HEK293 (cell line): ENCODE results near the gene GABBR2.

Experiments used
- CTCF ChIA-PET: fragments of 350-600 bp; formaldehyde crosslinking; extraction: SDS; loops from one replicate; lab custom pipeline; 2021; ENCODE audit warnings: antibody characterized with exemption; lab: Yijun Ruan, JAX
- POLR2A ChIA-PET: fragments of 300-600 bp; formaldehyde crosslinking; extraction: SDS; loops from one replicate; lab custom pipeline; 2020; ENCODE audit warnings: antibody characterized with exemption, inconsistent platforms; lab: Yijun Ruan, JAX
- H3K27ac ChIP-seq: fragments of 200-500 bp; sonication (Bioruptor generic); 2 replicates; pipeline ENCODE4 v1.5.1; 2014; ENCODE audit warnings: low read depth, low read length, control low read depth, inconsistent platforms; ENCODE audit errors: extremely low read depth
- H3K36me3 ChIP-seq, 2 experiments: fragments of 200-500 bp in 1 of 2; sonication (Bioruptor generic) in 1 of 2; 1 replicate in 1 of 2; 2 replicates in 1 of 2; pipeline ENCODE4 v1.5.1; 2014 to 2017; ENCODE audit warnings: inconsistent platforms in 2 of 2, low read length in 2 of 2; ENCODE audit not compliant: control insufficient read depth in 2 of 2, insufficient read depth in 1 of 2
- H3K4me1 ChIP-seq: fragments of 200-500 bp; sonication (Bioruptor generic); 2 replicates; pipeline ENCODE4 v1.5.1; 2014; ENCODE audit warnings: mild to moderate bottlenecking, low read length, inconsistent platforms; ENCODE audit not compliant: control insufficient read depth, insufficient read depth
- H3K4me3 ChIP-seq: 2 replicates; pipeline ENCODE4 v1.5.1; 2011; ENCODE audit warnings: low read depth, mild to moderate bottlenecking, control low read depth, low read length, moderate library complexity
- H3K9me3 ChIP-seq: fragments of 200-500 bp; sonication (Bioruptor generic); 2 replicates; pipeline ENCODE4 v1.5.1; 2014; ENCODE audit warnings: low read depth, low read length, inconsistent platforms; ENCODE audit not compliant: control insufficient read depth, insufficient read depth
- EGR2 ChIP-seq: fragments of 450-650 bp; formaldehyde crosslinking; IDR thresholded peaks from 2 replicates; pipeline ENCODE4 v1.5.1; 2016; ENCODE audit warnings: low read depth, missing biosample characterization, missing genetic modification characterization
- SCRT2 ChIP-seq: fragments of 450-650 bp; formaldehyde crosslinking; IDR thresholded peaks from 2 replicates; pipeline ENCODE4 v1.5.1; 2016; ENCODE audit warnings: missing biosample characterization, missing genetic modification characterization
- ZBTB48 ChIP-seq: fragments of 450-650 bp; formaldehyde crosslinking; IDR thresholded peaks from 2 replicates; pipeline ENCODE4 v1.5.1; 2016; ENCODE audit warnings: missing biosample characterization, missing genetic modification characterization
- ZNF10 ChIP-seq: fragments of 450-650 bp; formaldehyde crosslinking; IDR thresholded peaks from 2 replicates; pipeline ENCODE4 v1.5.1; 2017; ENCODE audit warnings: missing biosample characterization, missing genetic modification characterization
- ZNF132 ChIP-seq: fragments of 450-650 bp; formaldehyde crosslinking; IDR thresholded peaks from 2 replicates; pipeline ENCODE4 v1.5.1; 2017; ENCODE audit warnings: missing biosample characterization, missing genetic modification characterization, borderline replicate concordance
- ZNF529 ChIP-seq: fragments of 450-650 bp; formaldehyde crosslinking; IDR thresholded peaks from 2 replicates; pipeline ENCODE4 v1.5.1; 2017; ENCODE audit warnings: missing genetic modification characterization, missing biosample characterization; ENCODE audit not compliant: insufficient replicate concordance
- ZNF677 ChIP-seq: fragments of 450-650 bp; IDR thresholded peaks from 2 replicates; pipeline ENCODE4 v1.5.0; 2018; ENCODE audit warnings: missing biosample characterization, mild to moderate bottlenecking, missing genetic modification characterization, moderate library complexity
- TF ChIP-seq, protein P1 (sequence below): fragments of 450-650 bp; formaldehyde crosslinking; IDR thresholded peaks from 2 replicates; pipeline ENCODE4 v1.5.1; 2016; ENCODE audit warnings: missing biosample characterization, missing genetic modification characterization, low read depth
- TF ChIP-seq, protein P2 (sequence below): fragments of 450-650 bp; formaldehyde crosslinking; IDR thresholded peaks from 2 replicates; pipeline ENCODE4 v1.5.1; 2016; ENCODE audit warnings: missing biosample characterization, missing genetic modification characterization
- TF ChIP-seq, protein P3 (sequence below): fragments of 450-650 bp; formaldehyde crosslinking; IDR thresholded peaks from 2 replicates; pipeline ENCODE4 v1.5.1; 2017; ENCODE audit warnings: missing biosample characterization, missing genetic modification characterization
- TF ChIP-seq, protein P4 (sequence below): sonication (generic); formaldehyde crosslinking; IDR thresholded peaks from 2 replicates; pipeline ENCODE4 v1.8.1; 2022; ENCODE audit warnings: mild to moderate bottlenecking, moderate library complexity, missing genetic modification reagents
- TF ChIP-seq, protein P5 (sequence below): fragments of 450-650 bp; formaldehyde crosslinking; IDR thresholded peaks from 2 replicates; pipeline ENCODE4 v1.5.1; 2016; ENCODE audit warnings: missing biosample characterization, missing genetic modification characterization
- TF ChIP-seq, protein P6 (sequence below): fragments of 450-650 bp; formaldehyde crosslinking; IDR thresholded peaks from 2 replicates; pipeline ENCODE4 v1.5.1; 2016; ENCODE audit warnings: missing biosample characterization, missing genetic modification characterization

The GABBR2 gene

DNA sequence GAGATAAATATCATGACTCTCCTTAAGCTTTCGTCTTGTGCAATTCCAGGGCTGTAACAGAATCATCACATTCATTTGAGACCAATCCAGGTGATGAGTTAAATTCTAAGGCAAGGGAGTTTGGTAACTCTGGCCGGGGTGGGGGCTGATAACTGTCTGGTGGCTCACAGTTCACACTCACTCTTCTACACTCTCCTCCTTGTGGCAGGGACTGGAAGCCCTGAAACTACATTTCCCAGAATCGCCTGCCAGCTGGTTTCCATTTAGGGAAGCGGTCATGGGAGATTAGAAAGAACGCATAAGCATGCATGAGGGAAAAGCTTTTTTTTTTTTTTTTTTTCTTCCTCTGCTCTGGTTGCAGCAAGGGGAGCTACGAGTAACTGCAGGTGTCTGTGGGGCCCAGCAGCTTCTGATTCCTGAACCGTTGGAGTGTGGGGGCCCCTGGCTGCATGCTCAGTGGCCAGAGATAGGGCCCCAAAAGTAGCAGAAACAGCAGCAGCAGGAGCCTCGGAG lies 298.5 kb downstream of the GABBR2 start:
- ChIA-PET POLR2A (no interaction called here), CTCF (interaction anchor here (0.5 to 1.6 kb wide), 4 partner anchors 67 to 376 kb away, joined by 3 to 5 read pairs (median 4); no protein-coding TSS in a partner anchor)
- no peak overlapping the region for H3K4me3 ChIP-seq
- no peak overlapping the region for H3K27ac ChIP-seq
- H3K36me3 ChIP-seq: no peaks in the 10 kb centered on the region
- no peaks in the 10 kb centered on the region for H3K9me3 ChIP-seq
- no peaks in the 10 kb centered on the region for H3K4me1 ChIP-seq
- TF ChIP-seq, protein P1, sequence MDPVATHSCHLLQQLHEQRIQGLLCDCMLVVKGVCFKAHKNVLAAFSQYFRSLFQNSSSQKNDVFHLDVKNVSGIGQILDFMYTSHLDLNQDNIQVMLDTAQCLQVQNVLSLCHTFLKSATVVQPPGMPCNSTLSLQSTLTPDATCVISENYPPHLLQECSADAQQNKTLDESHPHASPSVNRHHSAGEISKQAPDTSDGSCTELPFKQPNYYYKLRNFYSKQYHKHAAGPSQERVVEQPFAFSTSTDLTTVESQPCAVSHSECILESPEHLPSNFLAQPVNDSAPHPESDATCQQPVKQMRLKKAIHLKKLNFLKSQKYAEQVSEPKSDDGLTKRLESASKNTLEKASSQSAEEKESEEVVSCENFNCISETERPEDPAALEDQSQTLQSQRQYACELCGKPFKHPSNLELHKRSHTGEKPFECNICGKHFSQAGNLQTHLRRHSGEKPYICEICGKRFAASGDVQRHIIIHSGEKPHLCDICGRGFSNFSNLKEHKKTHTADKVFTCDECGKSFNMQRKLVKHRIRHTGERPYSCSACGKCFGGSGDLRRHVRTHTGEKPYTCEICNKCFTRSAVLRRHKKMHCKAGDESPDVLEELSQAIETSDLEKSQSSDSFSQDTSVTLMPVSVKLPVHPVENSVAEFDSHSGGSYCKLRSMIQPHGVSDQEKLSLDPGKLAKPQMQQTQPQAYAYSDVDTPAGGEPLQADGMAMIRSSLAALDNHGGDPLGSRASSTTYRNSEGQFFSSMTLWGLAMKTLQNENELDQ (tag by site-specific recombination): no peak
- TF ChIP-seq, protein P2, sequence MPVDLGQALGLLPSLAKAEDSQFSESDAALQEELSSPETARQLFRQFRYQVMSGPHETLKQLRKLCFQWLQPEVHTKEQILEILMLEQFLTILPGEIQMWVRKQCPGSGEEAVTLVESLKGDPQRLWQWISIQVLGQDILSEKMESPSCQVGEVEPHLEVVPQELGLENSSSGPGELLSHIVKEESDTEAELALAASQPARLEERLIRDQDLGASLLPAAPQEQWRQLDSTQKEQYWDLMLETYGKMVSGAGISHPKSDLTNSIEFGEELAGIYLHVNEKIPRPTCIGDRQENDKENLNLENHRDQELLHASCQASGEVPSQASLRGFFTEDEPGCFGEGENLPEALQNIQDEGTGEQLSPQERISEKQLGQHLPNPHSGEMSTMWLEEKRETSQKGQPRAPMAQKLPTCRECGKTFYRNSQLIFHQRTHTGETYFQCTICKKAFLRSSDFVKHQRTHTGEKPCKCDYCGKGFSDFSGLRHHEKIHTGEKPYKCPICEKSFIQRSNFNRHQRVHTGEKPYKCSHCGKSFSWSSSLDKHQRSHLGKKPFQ (tag by site-specific recombination): peak; percentile 66; the same call in 1 of the 2 replicates

DNA sequence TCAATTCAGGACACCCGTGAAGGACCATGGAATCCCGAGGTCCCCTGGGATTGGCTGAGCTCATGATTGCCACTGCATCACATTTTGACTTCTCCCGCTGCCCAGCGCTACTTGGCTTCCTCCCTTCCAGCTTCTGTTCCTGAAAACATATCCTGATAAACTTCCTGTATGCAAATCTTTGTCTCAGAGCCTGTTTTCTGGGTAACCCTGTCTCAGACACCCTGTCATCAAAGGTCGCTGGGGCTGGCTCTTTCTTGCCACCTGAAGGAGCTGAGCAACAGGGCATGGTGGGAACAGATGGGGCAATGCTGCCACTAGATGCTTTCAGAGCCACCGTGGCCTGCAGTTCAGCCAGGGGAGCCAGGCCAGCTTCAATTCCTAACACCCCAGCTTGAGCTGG lies 299.0 kb downstream of the GABBR2 start:
- TF ChIP-seq SCRT2: peak; percentile 37; the same call in 1 of the 2 replicates
- TF ChIP-seq, protein P3, sequence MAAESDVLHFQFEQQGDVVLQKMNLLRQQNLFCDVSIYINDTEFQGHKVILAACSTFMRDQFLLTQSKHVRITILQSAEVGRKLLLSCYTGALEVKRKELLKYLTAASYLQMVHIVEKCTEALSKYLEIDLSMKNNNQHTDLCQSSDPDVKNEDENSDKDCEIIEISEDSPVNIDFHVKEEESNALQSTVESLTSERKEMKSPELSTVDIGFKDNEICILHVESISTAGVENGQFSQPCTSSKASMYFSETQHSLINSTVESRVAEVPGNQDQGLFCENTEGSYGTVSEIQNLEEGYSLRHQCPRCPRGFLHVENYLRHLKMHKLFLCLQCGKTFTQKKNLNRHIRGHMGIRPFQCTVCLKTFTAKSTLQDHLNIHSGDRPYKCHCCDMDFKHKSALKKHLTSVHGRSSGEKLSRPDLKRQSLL (tag by site-specific recombination): no peak
- ChIA-PET POLR2A (no interaction called here), CTCF (interaction anchor here (0.6 to 1.6 kb wide), 3 partner anchors 66 to 375 kb away, joined by 3 to 5 read pairs (median 5); no protein-coding TSS in a partner anchor)
- Histone ChIP-seq H3K9me3 (no peaks in the 10 kb centered on the region), H3K36me3 (no peaks in the 10 kb centered on the region), H3K4me3 (no peak overlapping the region), H3K27ac (no peak overlapping the region), H3K4me1 (no peaks in the 10 kb centered on the region)

DNA sequence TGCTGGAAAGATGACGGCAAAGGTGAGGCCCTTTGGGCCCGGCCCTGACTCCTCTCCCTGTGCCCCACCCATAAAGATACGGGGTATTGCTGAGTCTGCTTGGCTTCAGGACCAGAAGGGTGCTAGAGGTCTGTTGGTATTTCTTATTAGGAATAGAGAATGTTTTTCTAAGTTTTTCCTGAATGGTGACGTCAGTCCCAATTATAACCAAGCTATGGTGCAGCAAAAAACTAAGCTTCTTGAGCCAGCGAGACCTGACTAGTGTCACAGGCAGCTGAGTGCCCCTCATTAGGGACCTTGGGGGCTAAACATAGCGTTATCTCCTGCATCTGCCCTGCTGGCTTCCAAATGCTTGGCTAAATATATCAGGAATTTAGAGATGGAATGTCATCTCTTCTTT lies 302.3 kb downstream of the GABBR2 start:
- ChIA-PET POLR2A (no interaction called here), CTCF (no interaction called here)
- Histone ChIP-seq H3K36me3 (no peaks in the 10 kb centered on the region), H3K4me1 (no peaks in the 10 kb centered on the region), H3K4me3 (no peak overlapping the region), H3K27ac (no peak overlapping the region), H3K9me3 (no peaks in the 10 kb centered on the region)
- TF ChIP-seq ZNF677 (tag by site-specific recombination): no peak
- TF ChIP-seq, protein P4, sequence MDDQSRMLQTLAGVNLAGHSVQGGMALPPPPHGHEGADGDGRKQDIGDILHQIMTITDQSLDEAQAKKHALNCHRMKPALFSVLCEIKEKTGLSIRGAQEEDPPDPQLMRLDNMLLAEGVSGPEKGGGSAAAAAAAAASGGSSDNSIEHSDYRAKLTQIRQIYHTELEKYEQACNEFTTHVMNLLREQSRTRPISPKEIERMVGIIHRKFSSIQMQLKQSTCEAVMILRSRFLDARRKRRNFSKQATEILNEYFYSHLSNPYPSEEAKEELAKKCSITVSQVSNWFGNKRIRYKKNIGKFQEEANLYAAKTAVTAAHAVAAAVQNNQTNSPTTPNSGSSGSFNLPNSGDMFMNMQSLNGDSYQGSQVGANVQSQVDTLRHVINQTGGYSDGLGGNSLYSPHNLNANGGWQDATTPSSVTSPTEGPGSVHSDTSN: no peak
- TF ChIP-seq EGR2 (tag by site-specific recombination): no peak
- no peak for TF ChIP-seq ZNF10 (tag by site-specific recombination)
- TF ChIP-seq, protein P5, sequence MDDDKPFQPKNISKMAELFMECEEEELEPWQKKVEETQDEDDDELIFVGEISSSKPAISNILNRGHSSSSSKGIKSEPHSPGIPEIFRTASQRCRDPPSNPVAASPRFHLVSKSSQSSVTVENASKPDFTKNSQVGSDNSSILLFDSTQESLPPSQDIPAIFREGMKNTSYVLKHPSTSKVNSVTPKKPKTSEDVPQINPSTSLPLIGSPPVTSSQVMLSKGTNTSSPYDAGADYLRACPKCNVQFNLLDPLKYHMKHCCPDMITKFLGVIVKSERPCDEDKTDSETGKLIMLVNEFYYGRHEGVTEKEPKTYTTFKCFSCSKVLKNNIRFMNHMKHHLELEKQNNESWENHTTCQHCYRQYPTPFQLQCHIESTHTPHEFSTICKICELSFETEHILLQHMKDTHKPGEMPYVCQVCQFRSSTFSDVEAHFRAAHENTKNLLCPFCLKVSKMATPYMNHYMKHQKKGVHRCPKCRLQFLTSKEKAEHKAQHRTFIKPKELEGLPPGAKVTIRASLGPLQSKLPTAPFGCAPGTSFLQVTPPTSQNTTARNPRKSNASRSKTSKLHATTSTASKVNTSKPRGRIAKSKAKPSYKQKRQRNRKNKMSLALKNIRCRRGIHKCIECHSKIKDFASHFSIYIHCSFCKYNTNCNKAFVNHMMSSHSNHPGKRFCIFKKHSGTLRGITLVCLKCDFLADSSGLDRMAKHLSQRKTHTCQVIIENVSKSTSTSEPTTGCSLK (tag by site-specific recombination): no peak
- TF ChIP-seq, protein P6, sequence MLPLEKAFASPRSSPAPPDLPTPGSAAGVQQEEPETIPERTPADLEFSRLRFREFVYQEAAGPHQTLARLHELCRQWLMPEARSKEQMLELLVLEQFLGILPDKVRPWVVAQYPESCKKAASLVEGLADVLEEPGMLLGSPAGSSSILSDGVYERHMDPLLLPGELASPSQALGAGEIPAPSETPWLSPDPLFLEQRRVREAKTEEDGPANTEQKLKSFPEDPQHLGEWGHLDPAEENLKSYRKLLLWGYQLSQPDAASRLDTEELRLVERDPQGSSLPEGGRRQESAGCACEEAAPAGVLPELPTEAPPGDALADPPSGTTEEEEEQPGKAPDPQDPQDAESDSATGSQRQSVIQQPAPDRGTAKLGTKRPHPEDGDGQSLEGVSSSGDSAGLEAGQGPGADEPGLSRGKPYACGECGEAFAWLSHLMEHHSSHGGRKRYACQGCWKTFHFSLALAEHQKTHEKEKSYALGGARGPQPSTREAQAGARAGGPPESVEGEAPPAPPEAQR (tag by site-specific recombination): no peak
- no peak for TF ChIP-seq ZBTB48
- TF ChIP-seq, protein P2 (tag by site-specific recombination): no peak
- TF ChIP-seq ZNF529 (tag by site-specific recombination): no peak
- no peak for TF ChIP-seq ZNF132
